Activated T-helper 1 cell treated with anti-CD3 and anti-CD28 coated beads, Interleukin-12 subunit alpha, Interleukin-12 subunit beta, Interleukin-2, Interleukin-4 antibody, amounts not matched to agents 30 ng/mL and 10 ng/mL and 1 ng/mL, durations not matched to agents 14 hours and 24 hours and 36 hours (primary cell): ENCODE results near the gene SLPI. TPM values are rescaled to one million over a fixed set of nuclear protein-coding genes. Genes with fewer than 3 reads are reported as not detected.

ENCODE experiments used
- DNase-seq: peaks from one replicate; pipeline ENCODE4 v3.0.0; 2021; ENCODE audit warnings: low spot score
- H3K27ac Mint-ChIP-seq: one replicate; pipeline ENCODE4 v1.8.0; 2021; ENCODE audit warnings: mild to moderate bottlenecking, mixed read lengths
- H3K27me3 Mint-ChIP-seq: one replicate; pipeline ENCODE4 v1.8.0; 2022; ENCODE audit warnings: mild to moderate bottlenecking, moderate library complexity, mixed read lengths; ENCODE audit not compliant: insufficient read depth
- H3K36me3 Mint-ChIP-seq: one replicate; pipeline ENCODE4 v1.8.0; 2021; ENCODE audit warnings: low read depth, mixed read lengths
- H3K4me1 Mint-ChIP-seq: one replicate; pipeline ENCODE4 v1.8.0; 2021; ENCODE audit warnings: low read depth, mixed read lengths
- H3K4me3 Mint-ChIP-seq: one replicate; pipeline ENCODE4 v1.8.0; 2021; ENCODE audit warnings: mild to moderate bottlenecking, moderate library complexity, mixed read lengths
- H3K9me3 Mint-ChIP-seq: one replicate; pipeline ENCODE4 v1.8.0; 2021; ENCODE audit warnings: mixed read lengths
- intact Hi-C: fragments of 100-400 bp; cut with micrococcal nuclease; formaldehyde crosslinking; loops from one replicate; pipeline ENCODE4 v1.15.1; 2024
- total RNA-seq: library from RNA; stranded (reverse); gene quantifications from 2 replicates; pipeline ENCODE4 v1.2.3, GENCODE V29; 2022

Gene SLPI
- total RNA-seq, 1 donor from 2014 or later = not detected

DNA sequence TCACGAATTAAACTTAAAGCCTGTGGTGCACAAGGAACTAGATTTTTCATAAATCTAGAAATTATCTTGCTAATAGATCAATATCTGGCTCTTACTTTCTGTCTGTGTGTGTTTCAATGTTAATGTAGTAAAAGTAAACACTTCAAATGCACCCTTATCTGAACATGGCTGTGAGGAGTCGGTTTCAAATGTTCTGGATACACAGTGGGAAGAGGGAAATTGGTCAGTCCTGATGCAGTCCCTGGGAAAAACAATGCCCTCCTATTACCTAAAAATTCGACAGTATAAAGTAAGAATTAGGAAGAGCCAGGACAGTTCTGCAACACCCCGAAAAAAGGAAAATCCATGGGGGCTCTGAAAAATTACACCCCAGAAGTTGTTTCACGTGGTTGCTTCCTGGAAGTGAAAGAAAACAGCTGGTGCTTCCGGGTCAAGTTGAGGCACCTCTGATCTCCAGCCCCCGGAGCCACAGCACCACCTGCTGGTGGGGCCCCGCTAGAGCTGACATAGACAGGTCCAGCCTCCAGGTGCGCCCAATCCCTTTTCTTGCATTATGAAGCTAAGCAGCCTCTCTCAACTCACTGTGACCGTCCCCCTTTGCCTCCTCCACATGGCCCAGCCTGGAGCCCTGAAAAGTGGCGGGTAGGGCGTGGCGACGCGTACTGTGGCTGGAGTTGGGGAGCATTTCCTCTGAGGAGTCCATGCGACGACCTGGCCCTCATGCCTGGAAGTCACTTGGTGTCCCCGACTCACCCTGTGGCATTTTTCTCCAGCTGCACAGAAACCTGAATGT, 24.9 kb downstream of the SLPI start:
- H3K9me3 Mint-ChIP-seq = peaks cover 4% of the 10 kb centered on the region
- H3K4me3 Mint-ChIP-seq = no peak overlapping the region
- DNase-seq = peak; percentile 14
- H3K27ac Mint-ChIP-seq = no peak overlapping the region
- H3K36me3 Mint-ChIP-seq = no peaks in the 10 kb centered on the region
- H3K27me3 Mint-ChIP-seq = peaks cover 31% of the 10 kb centered on the region
- no peaks in the 10 kb centered on the region for H3K4me1 Mint-ChIP-seq
- intact Hi-C loops = loop anchor here (1.0 to 10.0 kb wide), 2 partner anchors 95 to 185 kb away; no protein-coding TSS in a partner anchor

GRCh38 chr20:45226287-45226686, 28.1 kb downstream of the SLPI start:
- no peaks in the 10 kb centered on the region for H3K36me3 Mint-ChIP-seq
- no peaks in the 10 kb centered on the region for H3K4me1 Mint-ChIP-seq
- peaks cover 22% of the 10 kb centered on the region for H3K27me3 Mint-ChIP-seq
- H3K9me3 Mint-ChIP-seq = no peaks in the 10 kb centered on the region
- intact Hi-C loops = loop anchor here (10.0 kb wide), 1 partner anchor 91 kb away; no protein-coding TSS in a partner anchor
- no peak for DNase-seq
- H3K27ac Mint-ChIP-seq = no peak overlapping the region
- no peak overlapping the region for H3K4me3 Mint-ChIP-seq

GRCh38 chr20:45223136-45223535, 31.2 kb downstream of the SLPI start:
- H3K9me3 Mint-ChIP-seq = no peaks in the 10 kb centered on the region
- peaks cover 34% of the 10 kb centered on the region for H3K27me3 Mint-ChIP-seq
- H3K4me3 Mint-ChIP-seq = no peak overlapping the region
- no peaks in the 10 kb centered on the region for H3K4me1 Mint-ChIP-seq
- H3K27ac Mint-ChIP-seq = no peak overlapping the region
- H3K36me3 Mint-ChIP-seq = no peaks in the 10 kb centered on the region
- DNase-seq = no peak
- intact Hi-C loops = loop anchor here (10.0 kb wide), 1 partner anchor 88 kb away; no protein-coding TSS in a partner anchor

DNA sequence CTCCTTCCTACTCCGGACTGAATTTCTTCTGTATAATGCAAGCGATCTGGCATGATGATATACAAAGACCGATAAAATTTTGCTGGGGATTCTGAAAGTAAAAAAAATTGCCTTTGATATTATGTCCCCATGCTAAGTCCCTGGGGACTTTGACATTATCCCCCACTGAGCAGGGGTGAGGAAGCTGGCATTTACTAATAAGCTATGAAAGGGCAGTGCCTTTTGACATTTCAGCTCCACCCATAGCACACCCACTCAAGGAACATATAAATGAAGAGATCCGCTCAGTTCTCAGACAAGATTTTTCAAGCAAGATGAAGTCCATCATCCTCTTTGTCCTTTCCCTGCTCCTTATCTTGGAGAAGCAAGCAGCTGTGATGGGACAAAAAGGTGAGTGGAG, 33.3 kb downstream of the SLPI start, which contains the start of gene SEMG2:
Gene SEMG2 (plus strand): TSS at position 298 of the 400 bp plus-strand sequence. CDS start 17 bp downstream, at position 315.
- Mint-ChIP-seq H3K27me3 (peaks cover 29% of the 10 kb centered on the region), H3K27ac (no peak within 1 kb of the TSS), H3K9me3 (no peaks in the 10 kb centered on the region), H3K36me3 (no peaks in the 10 kb centered on the region), H3K4me1 (no peaks in the 10 kb centered on the region), H3K4me3 (no peak within 1 kb of the TSS)
- intact Hi-C loops = loop anchor here (10.0 kb wide), 1 partner anchor 86 kb away; no protein-coding TSS in a partner anchor
- DNase-seq = no peak

- Mint-ChIP-seq H3K4me3 (no peak overlapping the region), H3K27ac (no peak overlapping the region), H3K27me3 (peaks cover 19% of the 10 kb centered on the region), H3K36me3 (no peaks in the 10 kb centered on the region), H3K9me3 (no peaks in the 10 kb centered on the region), H3K4me1 (no peaks in the 10 kb centered on the region)
- intact Hi-C loops = no loop called here
- DNase-seq = no peak
These were observed 35.7 kb downstream of the SLPI start for GRCh38 chr20:45218636-45219035.

DNA sequence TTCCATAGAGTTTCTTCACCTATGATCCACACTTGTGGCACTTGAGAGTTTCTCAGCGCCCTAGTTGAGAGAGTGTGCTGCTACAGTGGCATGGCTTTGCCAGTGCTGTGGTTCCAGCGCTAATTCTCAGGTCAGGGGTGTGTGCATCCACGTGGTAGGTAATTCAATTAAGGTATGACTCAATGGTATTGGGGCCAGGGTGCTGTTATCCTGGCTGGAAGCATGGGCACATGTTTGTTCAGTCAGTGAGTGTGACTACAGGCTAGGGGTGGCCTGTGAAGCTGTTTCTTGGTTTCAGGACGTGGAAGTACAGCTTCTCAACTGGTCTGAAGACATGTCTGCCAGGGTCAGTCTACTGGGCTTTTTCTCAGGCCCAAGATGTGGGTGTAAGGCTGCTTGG, 36.2 kb downstream of the SLPI start:
- Mint-ChIP-seq H3K4me1 (no peaks in the 10 kb centered on the region), H3K9me3 (no peaks in the 10 kb centered on the region), H3K27me3 (peaks cover 23% of the 10 kb centered on the region), H3K27ac (no peak overlapping the region), H3K4me3 (no peak overlapping the region), H3K36me3 (no peaks in the 10 kb centered on the region)
- no peak for DNase-seq
- intact Hi-C loops = no loop called here

GRCh38 chr20:45212836-45213235, 41.5 kb downstream of the SLPI start:
- H3K36me3 Mint-ChIP-seq = no peaks in the 10 kb centered on the region
- no peaks in the 10 kb centered on the region for H3K4me1 Mint-ChIP-seq
- H3K9me3 Mint-ChIP-seq = no peaks in the 10 kb centered on the region
- no peak overlapping the region for H3K27ac Mint-ChIP-seq
- DNase-seq = no peak
- H3K4me3 Mint-ChIP-seq = no peak overlapping the region
- intact Hi-C loops = no loop called here
- H3K27me3 Mint-ChIP-seq = peaks cover 23% of the 10 kb centered on the region

GRCh38 chr20:45211569-45212474, 42.5 kb downstream of the SLPI start:
- H3K27me3 Mint-ChIP-seq = peaks cover 23% of the 10 kb centered on the region
- H3K4me1 Mint-ChIP-seq = no peaks in the 10 kb centered on the region
- no peak overlapping the region for H3K4me3 Mint-ChIP-seq
- H3K27ac Mint-ChIP-seq = no peak overlapping the region
- DNase-seq = no peak
- intact Hi-C loops = no loop called here
- no peaks in the 10 kb centered on the region for H3K36me3 Mint-ChIP-seq
- no peaks in the 10 kb centered on the region for H3K9me3 Mint-ChIP-seq

- no peak overlapping the region for H3K27ac Mint-ChIP-seq
- peaks cover 34% of the 10 kb centered on the region for H3K27me3 Mint-ChIP-seq
- H3K9me3 Mint-ChIP-seq = no peaks in the 10 kb centered on the region
- H3K36me3 Mint-ChIP-seq = no peaks in the 10 kb centered on the region
- H3K4me1 Mint-ChIP-seq = no peaks in the 10 kb centered on the region
- intact Hi-C loops = no loop called here
- H3K4me3 Mint-ChIP-seq = no peak overlapping the region
- DNase-seq = no peak
These were observed 44.4 kb downstream of the SLPI start for GRCh38 chr20:45209924-45210323.

- Mint-ChIP-seq H3K27me3 (peaks cover 30% of the 10 kb centered on the region), H3K9me3 (no peaks in the 10 kb centered on the region), H3K4me3 (no peak within 1 kb of the TSS), H3K4me1 (no peaks in the 10 kb centered on the region), H3K36me3 (no peaks in the 10 kb centered on the region), H3K27ac (no peak within 1 kb of the TSS)
- DNase-seq = no peak
- intact Hi-C loops = no loop called here
These were observed 47.6 kb downstream of the SLPI start, which contains the start of gene SEMG1 for GRCh38 chr20:45206725-45207124. Gene SEMG1 (plus strand): TSS chr20:45207033. CDS start chr20:45207054, 21 bp downstream.
